Kidney (tissue), 14 donors: ENCODE measurements around the gene RP9. TPM values are rescaled to one million over a fixed set of nuclear protein-coding genes. Genes with fewer than 3 reads are reported as not detected.
A peak's percentile ranks its signal among the peaks of the same experiment; 100 is the strongest.

Experiments used
- DNase-seq, 5 donors: peaks; one replicate each; pipeline ENCODE4 v3.0.0-alpha.2; 2013 to 2020
- FAIRE-seq: peaks from 2 replicates; lab custom pipeline; 2012; peaks lifted over from hg19 to GRCh38; lab: Jason Lieb, UNC
- H3K27ac ChIP-seq, 2 donors: one replicate each; pipeline ENCODE4 v1.7.0; 2013; ENCODE audit warnings: low read depth in 2 of 2, low read length in 2 of 2, inconsistent platforms in 1 of 2
- H3K27me3 ChIP-seq: one replicate; pipeline ENCODE4 v1.7.1; 2013; ENCODE audit warnings: low read length, inconsistent platforms; ENCODE audit not compliant: control insufficient read depth, insufficient read depth
- H3K36me3 ChIP-seq, 3 donors: one replicate each; pipeline versions ENCODE4 v1.7.0 to v1.7.1; 2013; ENCODE audit warnings: low read length in 3 of 3, control low read depth in 1 of 3, inconsistent platforms in 1 of 3; ENCODE audit not compliant: insufficient read depth in 3 of 3, control insufficient read depth in 2 of 3
- H3K4me1 ChIP-seq, 3 donors: one replicate each; pipeline versions ENCODE4 v1.7.0 to v1.7.1; 2013; ENCODE audit warnings: low read length in 3 of 3, inconsistent platforms in 1 of 3, low read depth in 1 of 3; ENCODE audit not compliant: control insufficient read depth in 2 of 3, insufficient read depth in 2 of 3
- H3K4me3 ChIP-seq, 3 donors: one replicate each; pipeline versions ENCODE4 v1.7.0 to v1.8.1; 2013; ENCODE audit warnings: low read length in 3 of 3, control low read depth in 1 of 3, inconsistent platforms in 1 of 3
- H3K9ac ChIP-seq, 3 donors: one replicate each; pipeline versions ENCODE4 v1.7.0 to v1.7.1; 2013; ENCODE audit warnings: low read length in 3 of 3, control low read depth in 1 of 3, inconsistent platforms in 1 of 3
- H3K9me3 ChIP-seq, 3 donors: one replicate each; pipeline versions ENCODE4 v1.7.0 to v1.7.1; 2013; ENCODE audit warnings: low read length in 3 of 3, control low read depth in 1 of 3, inconsistent platforms in 1 of 3; ENCODE audit not compliant: control insufficient read depth in 2 of 3, insufficient read depth in 1 of 3
- intact Hi-C: fragments of 100-400 bp; cut with DNase I; formaldehyde crosslinking; loops from one replicate; pipeline ENCODE4 v1.11.1; 2022
- polyA plus RNA-seq: library from polyadenylated mRNA; stranded (reverse); fragments of 350-450 nt; fragmentation: Illumina TruSeq; extraction: RNeasy Lipid Tissue Mini Kit (QIAGEN cat#74804); gene quantifications from one replicate; pipeline ENCODE4 v1.2.3, GENCODE V29; 2014; ENCODE audit warnings: low read depth, low replicate concordance; ENCODE audit not compliant: insufficient read depth
- total RNA-seq: library from RNA; stranded (reverse); fragmentation: NEBNext Ultra II Directional; extraction: Animal tissue kit (Norgen Biotek cat#: 25700); gene quantifications from one replicate; pipeline ENCODE4 v1.2.1, GENCODE V29; 2021
- TF ChIP-seq, protein P1 (sequence below): IDR thresholded peaks from 3 replicates; pipeline ENCODE4 v1.5.1; 2012; ENCODE audit warnings: mild to moderate bottlenecking, moderate library complexity, borderline replicate concordance; ENCODE audit not compliant: insufficient read depth; ENCODE audit errors: extremely low read depth
- donor health status: control.
- donor health status: control.
- donor health status: control.
- donor health status: control.
- donor health status: control.
- donor health status: DM: yes; HTN: yes; CAD: no.
- donor health status: Normal renal cell carcinoma (clear cell type).

The RP9 gene
- total and polyA plus RNA-seq, 2 donors from 2014 or later, result 11.3 to 26.1 TPM

DNA sequence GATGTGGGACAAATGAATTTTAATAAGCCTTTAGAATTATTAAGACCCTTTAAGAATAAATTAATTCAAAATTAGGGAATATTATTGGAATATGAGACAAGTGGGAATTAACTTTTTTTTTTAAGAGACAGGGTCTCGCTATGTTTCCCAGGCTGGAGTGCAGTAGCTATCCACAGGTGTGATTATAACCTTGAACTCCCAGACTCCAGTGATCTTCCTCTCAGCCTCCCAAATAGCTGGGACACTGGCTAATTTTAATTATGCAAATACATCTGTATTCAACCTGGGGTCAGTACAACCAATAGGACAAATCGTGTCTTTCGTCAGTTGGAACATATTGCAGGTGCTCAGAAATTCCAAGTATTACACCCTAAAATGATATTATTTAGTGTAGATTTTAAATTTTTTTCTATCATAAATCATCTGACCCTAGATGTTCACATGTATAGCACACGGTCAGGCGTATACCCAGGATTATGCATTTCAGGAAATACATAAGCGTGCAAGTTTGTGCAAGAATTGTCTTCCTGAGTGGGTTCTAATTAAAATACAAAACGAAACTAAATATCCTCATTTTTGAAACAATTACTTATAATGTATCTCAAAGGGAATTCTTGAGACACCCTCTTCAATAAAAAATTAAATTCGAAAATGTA lies 47.8 kb downstream of the RP9 start:
- no peaks in the 10 kb centered on the region for H3K27me3 ChIP-seq
- peak overlapping the region; percentile 25 to 90 (median 75) for H3K9ac ChIP-seq
- intact Hi-C loops, result no loop called here
- TF ChIP-seq, protein P1, sequence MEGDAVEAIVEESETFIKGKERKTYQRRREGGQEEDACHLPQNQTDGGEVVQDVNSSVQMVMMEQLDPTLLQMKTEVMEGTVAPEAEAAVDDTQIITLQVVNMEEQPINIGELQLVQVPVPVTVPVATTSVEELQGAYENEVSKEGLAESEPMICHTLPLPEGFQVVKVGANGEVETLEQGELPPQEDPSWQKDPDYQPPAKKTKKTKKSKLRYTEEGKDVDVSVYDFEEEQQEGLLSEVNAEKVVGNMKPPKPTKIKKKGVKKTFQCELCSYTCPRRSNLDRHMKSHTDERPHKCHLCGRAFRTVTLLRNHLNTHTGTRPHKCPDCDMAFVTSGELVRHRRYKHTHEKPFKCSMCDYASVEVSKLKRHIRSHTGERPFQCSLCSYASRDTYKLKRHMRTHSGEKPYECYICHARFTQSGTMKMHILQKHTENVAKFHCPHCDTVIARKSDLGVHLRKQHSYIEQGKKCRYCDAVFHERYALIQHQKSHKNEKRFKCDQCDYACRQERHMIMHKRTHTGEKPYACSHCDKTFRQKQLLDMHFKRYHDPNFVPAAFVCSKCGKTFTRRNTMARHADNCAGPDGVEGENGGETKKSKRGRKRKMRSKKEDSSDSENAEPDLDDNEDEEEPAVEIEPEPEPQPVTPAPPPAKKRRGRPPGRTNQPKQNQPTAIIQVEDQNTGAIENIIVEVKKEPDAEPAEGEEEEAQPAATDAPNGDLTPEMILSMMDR, result no peak
- H3K9me3 ChIP-seq, result peaks cover 0 to 4% (median 0%) of the 10 kb centered on the region in 3 donors
- peak in 1 of 5 donors; percentile 12 for DNase-seq
- FAIRE-seq, result no peak
- H3K27ac ChIP-seq, result no peak overlapping the region
- H3K4me1 ChIP-seq, result peaks cover 0 to 2% (median 2%) of the 10 kb centered on the region in 3 donors
- H3K4me3 ChIP-seq, result peak overlapping the region; percentile 84 to 92 (median 86)
- H3K36me3 ChIP-seq, result no peaks in the 10 kb centered on the region

DNA sequence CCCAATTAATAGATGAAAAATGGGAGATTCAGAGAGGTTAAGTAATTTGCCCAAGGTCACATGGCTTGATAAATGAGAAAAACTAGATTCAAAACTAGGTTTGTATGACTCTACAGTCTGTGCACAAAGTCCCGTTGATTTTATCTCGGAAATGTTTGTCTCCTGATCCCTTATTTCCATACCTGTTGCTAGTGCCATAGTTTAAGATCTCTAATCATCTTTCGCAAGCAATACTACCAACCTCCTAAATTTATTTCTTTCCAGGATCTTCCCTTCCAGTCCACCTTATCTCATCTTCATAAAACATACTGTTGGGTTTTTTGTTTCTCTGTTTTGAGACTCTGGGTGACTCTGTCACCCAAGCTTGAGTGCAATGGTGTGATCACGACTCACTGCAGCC lies 49.6 kb downstream of the RP9 start:
- H3K27me3 ChIP-seq, result no peaks in the 10 kb centered on the region
- H3K4me1 ChIP-seq, result peaks cover 0 to 6% (median 2%) of the 10 kb centered on the region in 3 donors
- FAIRE-seq, result no peak
- intact Hi-C loops, result no loop called here
- no peak overlapping the region for H3K27ac ChIP-seq
- no peak overlapping the region for H3K4me3 ChIP-seq
- TF ChIP-seq, protein P1, result no peak
- H3K9me3 ChIP-seq, result no peaks in the 10 kb centered on the region
- DNase-seq, result no peak
- H3K9ac ChIP-seq, result no peak overlapping the region
- H3K36me3 ChIP-seq, result no peaks in the 10 kb centered on the region

DNA sequence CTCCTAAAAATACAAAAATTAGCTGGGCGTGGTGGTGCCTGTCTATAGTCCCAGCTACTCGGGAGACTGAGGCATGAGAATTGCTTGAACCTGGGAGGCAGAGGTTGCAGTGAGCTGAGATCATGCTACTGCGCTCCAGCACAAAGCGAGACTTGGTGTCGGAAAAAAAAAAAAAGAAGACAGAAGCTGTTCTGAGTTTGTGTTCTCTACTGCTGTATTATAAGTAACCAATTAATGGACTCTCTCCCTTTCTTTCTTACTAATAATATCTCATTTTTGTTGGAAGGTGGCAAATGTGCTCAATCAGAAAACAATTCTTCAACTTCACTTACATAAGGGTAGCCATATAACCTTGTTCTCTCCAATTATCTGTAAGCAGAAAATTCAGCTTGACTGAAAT lies 54.0 kb downstream of the RP9 start:
- Histone ChIP-seq H3K9me3 (no peaks in the 10 kb centered on the region), H3K27me3 (no peaks in the 10 kb centered on the region), H3K4me3 (peak overlapping the region in 1 of 3 donors; percentile 20), H3K36me3 (no peaks in the 10 kb centered on the region), H3K27ac (peak overlapping the region in 1 of 2 donors; percentile 63), H3K4me1 (peaks cover 0 to 7% (median 3%) of the 10 kb centered on the region in 3 donors), H3K9ac (no peak overlapping the region)
- no peak for DNase-seq
- FAIRE-seq, result no peak
- TF ChIP-seq, protein P1, result no peak
- intact Hi-C loops, result no loop called here
